K562 (cell line): ENCODE results near the gene SPRED2.

Experiments used
- CREB1 ChIP-seq, 2 experiments: sonication (generic) in 1 of 2; formaldehyde crosslinking in 1 of 2; IDR thresholded peaks; 2 replicates each; pipeline versions ENCODE4 v1.6.1 to v1.8.0; 2012 to 2022; ENCODE audit warnings: inconsistent platforms in 1 of 2, mild to moderate bottlenecking in 1 of 2, missing genetic modification reagents in 1 of 2, moderate library complexity in 1 of 2
- MAFK ChIP-seq: IDR thresholded peaks from 2 replicates; pipeline ENCODE4 v1.6.1; 2011; ENCODE audit warnings: low read length, improper control_type of control experiment
- NCOA1 ChIP-seq: fragments of 450-650 bp; IDR thresholded peaks from 2 replicates; pipeline ENCODE4 v1.6.1; 2016; ENCODE audit warnings: low read depth
- PHB2 ChIP-seq: fragments of 450-650 bp; IDR thresholded peaks from 2 replicates; pipeline ENCODE4 v1.6.1; 2017; ENCODE audit warnings: low read depth
- POLR2A ChIP-seq: fragments of 450-650 bp; conservative IDR thresholded peaks from 2 replicates; pipeline ENCODE4 v1.6.1; 2016
- RBBP5 ChIP-seq: fragments of 200-600 bp; sonication (generic); IDR thresholded peaks from 2 replicates; pipeline ENCODE4 v1.6.1; 2012; ENCODE audit warnings: borderline replicate concordance, mild to moderate bottlenecking, low read length, control low read depth, inconsistent platforms; ENCODE audit not compliant: insufficient read depth, poor library complexity, severe bottlenecking
- RFX5 ChIP-seq: IDR thresholded peaks from 2 replicates; pipeline ENCODE4 v1.6.1; 2011; ENCODE audit warnings: low read depth, mild to moderate bottlenecking, improper control_type of control experiment, low read length
- THRA ChIP-seq: fragments of 450-650 bp; IDR thresholded peaks from 2 replicates; pipeline ENCODE4 v1.6.1; 2017; ENCODE audit warnings: mild to moderate bottlenecking, moderate library complexity
- XRCC5 ChIP-seq: fragments of 200-400 bp; formaldehyde crosslinking; IDR thresholded peaks from 2 replicates; pipeline ENCODE4 v1.6.1; 2017; ENCODE audit warnings: low read depth, mild to moderate bottlenecking, low read length
- ZSCAN29 ChIP-seq: fragments of 450-650 bp; IDR thresholded peaks from 2 replicates; pipeline ENCODE4 v1.6.1; 2017
- TF ChIP-seq, protein P1 (sequence below), 3 experiments: IDR thresholded peaks in 2 of 3; conservative IDR thresholded peaks in 1 of 3; 2 replicates each; pipeline ENCODE4 v1.5.1; 2011 to 2012; ENCODE audit warnings: low read length in 3 of 3, mild to moderate bottlenecking in 3 of 3, control low read depth in 2 of 3, improper control_type of control experiment in 1 of 3, inconsistent platforms in 1 of 3, low read depth in 1 of 3, mixed read lengths in 1 of 3, moderate library complexity in 1 of 3; ENCODE audit not compliant: insufficient read depth in 2 of 3
- TF ChIP-seq, protein P2 (sequence below): sonication (generic); formaldehyde crosslinking; IDR thresholded peaks from 2 replicates; pipeline ENCODE4 v1.4.0; 2020; ENCODE audit warnings: mild to moderate bottlenecking, missing genetic modification reagents
- TF ChIP-seq, protein P3 (sequence below): fragments of 450-650 bp; IDR thresholded peaks from 2 replicates; pipeline ENCODE4 v1.6.1; 2016; ENCODE audit warnings: low read depth

DNA sequence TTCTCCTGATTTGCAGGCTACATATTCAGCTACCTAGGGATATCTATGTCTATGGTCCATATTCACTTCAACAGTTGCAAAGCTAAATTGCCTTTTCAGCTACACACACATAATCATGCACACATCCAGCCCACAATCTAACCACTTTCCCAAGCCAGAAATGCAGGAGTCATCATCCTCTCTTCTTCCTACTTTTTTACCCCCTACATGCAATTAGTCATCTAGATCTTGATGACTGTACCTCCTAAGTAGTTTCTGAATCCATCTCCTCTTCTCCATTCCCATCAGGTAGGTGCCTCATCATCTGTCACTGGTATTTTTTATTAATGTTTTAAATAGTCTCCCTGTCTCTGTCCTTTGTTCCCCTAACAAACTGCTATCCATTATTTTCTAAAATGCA is 23.7 kb upstream of the SPRED2 start:
- TF ChIP-seq PHB2 (no peak), RBBP5 (no peak), NCOA1 (no peak), XRCC5 (no peak), RFX5 (no peak), POLR2A (no peak), ZSCAN29 (no peak), THRA (no peak), CREB1 (IDR thresholded peaks at IDR 0.05) (no peak), CREB1 (CRISPR knock-in tag; IDR thresholded peaks at IDR 0.05) (no peak), MAFK (no peak)
- TF ChIP-seq, protein P1, sequence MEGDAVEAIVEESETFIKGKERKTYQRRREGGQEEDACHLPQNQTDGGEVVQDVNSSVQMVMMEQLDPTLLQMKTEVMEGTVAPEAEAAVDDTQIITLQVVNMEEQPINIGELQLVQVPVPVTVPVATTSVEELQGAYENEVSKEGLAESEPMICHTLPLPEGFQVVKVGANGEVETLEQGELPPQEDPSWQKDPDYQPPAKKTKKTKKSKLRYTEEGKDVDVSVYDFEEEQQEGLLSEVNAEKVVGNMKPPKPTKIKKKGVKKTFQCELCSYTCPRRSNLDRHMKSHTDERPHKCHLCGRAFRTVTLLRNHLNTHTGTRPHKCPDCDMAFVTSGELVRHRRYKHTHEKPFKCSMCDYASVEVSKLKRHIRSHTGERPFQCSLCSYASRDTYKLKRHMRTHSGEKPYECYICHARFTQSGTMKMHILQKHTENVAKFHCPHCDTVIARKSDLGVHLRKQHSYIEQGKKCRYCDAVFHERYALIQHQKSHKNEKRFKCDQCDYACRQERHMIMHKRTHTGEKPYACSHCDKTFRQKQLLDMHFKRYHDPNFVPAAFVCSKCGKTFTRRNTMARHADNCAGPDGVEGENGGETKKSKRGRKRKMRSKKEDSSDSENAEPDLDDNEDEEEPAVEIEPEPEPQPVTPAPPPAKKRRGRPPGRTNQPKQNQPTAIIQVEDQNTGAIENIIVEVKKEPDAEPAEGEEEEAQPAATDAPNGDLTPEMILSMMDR (IDR thresholded peaks at IDR 0.05 in 2 of 3, conservative IDR thresholded peaks at IDR 0.05 in 1 of 3; ENCODE audit: insufficient read depth in 2 of 3, low read depth in 1 of 3, low read length in 3 of 3): no peak
- TF ChIP-seq, protein P2, sequence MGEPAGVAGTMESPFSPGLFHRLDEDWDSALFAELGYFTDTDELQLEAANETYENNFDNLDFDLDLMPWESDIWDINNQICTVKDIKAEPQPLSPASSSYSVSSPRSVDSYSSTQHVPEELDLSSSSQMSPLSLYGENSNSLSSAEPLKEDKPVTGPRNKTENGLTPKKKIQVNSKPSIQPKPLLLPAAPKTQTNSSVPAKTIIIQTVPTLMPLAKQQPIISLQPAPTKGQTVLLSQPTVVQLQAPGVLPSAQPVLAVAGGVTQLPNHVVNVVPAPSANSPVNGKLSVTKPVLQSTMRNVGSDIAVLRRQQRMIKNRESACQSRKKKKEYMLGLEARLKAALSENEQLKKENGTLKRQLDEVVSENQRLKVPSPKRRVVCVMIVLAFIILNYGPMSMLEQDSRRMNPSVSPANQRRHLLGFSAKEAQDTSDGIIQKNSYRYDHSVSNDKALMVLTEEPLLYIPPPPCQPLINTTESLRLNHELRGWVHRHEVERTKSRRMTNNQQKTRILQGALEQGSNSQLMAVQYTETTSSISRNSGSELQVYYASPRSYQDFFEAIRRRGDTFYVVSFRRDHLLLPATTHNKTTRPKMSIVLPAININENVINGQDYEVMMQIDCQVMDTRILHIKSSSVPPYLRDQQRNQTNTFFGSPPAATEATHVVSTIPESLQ (CRISPR knock-in tag): no peak
- TF ChIP-seq, protein P3, sequence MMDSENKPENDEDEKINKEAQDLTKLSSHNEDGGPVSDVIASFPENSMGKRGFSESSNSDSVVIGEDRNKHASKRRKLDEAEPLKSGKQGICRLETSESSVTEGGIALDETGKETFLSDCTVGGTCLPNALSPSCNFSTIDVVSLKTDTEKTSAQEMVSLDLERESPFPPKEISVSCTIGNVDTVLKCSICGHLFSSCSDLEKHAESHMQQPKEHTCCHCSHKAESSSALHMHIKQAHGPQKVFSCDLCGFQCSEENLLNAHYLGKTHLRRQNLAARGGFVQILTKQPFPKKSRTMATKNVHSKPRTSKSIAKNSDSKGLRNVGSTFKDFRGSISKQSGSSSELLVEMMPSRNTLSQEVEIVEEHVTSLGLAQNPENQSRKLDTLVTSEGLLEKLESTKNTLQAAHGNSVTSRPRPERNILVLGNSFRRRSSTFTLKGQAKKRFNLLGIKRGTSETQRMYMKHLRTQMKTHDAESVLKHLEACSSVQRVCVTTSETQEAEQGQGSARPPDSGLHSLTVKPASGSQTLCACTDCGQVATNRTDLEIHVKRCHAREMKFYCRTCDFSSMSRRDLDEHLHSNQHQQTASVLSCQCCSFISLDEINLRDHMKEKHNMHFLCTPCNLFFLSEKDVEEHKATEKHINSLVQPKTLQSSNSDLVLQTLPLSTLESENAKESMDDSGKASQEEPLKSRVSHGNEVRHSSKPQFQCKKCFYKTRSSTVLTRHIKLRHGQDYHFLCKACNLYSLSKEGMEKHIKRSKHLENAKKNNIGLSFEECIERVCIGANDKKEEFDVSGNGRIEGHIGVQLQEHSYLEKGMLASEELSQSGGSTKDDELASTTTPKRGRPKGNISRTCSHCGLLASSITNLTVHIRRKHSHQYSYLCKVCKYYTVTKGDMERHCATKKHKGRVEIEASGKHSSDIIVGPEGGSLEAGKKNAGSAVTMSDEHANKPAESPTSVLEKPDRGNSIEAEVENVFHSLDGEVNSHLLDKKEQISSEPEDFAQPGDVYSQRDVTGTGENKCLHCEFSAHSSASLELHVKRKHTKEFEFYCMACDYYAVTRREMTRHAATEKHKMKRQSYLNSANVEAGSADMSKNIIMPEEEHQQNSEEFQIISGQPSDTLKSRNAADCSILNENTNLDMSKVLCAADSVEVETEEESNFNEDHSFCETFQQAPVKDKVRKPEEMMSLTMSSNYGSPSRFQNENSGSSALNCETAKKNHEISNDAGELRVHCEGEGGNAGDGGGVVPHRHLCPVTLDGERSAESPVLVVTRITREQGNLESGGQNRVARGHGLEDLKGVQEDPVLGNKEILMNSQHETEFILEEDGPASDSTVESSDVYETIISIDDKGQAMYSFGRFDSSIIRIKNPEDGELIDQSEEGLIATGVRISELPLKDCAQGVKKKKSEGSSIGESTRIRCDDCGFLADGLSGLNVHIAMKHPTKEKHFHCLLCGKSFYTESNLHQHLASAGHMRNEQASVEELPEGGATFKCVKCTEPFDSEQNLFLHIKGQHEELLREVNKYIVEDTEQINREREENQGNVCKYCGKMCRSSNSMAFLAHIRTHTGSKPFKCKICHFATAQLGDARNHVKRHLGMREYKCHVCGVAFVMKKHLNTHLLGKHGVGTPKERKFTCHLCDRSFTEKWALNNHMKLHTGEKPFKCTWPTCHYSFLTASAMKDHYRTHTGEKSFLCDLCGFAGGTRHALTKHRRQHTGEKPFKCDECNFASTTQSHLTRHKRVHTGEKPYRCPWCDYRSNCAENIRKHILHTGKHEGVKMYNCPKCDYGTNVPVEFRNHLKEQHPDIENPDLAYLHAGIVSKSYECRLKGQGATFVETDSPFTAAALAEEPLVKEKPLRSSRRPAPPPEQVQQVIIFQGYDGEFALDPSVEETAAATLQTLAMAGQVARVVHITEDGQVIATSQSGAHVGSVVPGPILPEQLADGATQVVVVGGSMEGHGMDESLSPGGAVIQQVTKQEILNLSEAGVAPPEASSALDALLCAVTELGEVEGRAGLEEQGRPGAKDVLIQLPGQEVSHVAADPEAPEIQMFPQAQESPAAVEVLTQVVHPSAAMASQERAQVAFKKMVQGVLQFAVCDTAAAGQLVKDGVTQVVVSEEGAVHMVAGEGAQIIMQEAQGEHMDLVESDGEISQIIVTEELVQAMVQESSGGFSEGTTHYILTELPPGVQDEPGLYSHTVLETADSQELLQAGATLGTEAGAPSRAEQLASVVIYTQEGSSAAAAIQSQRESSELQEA: no peak
